Retinal pigment epithelial cell (primary cell): Measurements from ENCODE around the gene P4HTM.

ENCODE experiments used
- DNase-seq: peaks from one replicate; pipeline ENCODE4 v3.0.0-alpha.2; 2010; ENCODE audit warnings: low read depth
- H3K4me3 ChIP-seq: 2 replicates; pipeline ENCODE4 v1.5.1; 2011; ENCODE audit warnings: mild to moderate bottlenecking, low read length, control low read depth, moderate library complexity
- TF ChIP-seq, protein P1 (sequence below): conservative IDR thresholded peaks from 2 replicates; pipeline ENCODE4 v1.5.1; 2011; ENCODE audit warnings: low read depth, low read length, control low read depth, inconsistent platforms

Gene P4HTM

GRCh38 chr3:48952510-48953118 lies 37.4 kb upstream of the P4HTM start:
- TF ChIP-seq, protein P1, sequence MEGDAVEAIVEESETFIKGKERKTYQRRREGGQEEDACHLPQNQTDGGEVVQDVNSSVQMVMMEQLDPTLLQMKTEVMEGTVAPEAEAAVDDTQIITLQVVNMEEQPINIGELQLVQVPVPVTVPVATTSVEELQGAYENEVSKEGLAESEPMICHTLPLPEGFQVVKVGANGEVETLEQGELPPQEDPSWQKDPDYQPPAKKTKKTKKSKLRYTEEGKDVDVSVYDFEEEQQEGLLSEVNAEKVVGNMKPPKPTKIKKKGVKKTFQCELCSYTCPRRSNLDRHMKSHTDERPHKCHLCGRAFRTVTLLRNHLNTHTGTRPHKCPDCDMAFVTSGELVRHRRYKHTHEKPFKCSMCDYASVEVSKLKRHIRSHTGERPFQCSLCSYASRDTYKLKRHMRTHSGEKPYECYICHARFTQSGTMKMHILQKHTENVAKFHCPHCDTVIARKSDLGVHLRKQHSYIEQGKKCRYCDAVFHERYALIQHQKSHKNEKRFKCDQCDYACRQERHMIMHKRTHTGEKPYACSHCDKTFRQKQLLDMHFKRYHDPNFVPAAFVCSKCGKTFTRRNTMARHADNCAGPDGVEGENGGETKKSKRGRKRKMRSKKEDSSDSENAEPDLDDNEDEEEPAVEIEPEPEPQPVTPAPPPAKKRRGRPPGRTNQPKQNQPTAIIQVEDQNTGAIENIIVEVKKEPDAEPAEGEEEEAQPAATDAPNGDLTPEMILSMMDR, result peak; percentile 59
- DNase-seq, result no peak
- no peak overlapping the region for H3K4me3 ChIP-seq

DNA sequence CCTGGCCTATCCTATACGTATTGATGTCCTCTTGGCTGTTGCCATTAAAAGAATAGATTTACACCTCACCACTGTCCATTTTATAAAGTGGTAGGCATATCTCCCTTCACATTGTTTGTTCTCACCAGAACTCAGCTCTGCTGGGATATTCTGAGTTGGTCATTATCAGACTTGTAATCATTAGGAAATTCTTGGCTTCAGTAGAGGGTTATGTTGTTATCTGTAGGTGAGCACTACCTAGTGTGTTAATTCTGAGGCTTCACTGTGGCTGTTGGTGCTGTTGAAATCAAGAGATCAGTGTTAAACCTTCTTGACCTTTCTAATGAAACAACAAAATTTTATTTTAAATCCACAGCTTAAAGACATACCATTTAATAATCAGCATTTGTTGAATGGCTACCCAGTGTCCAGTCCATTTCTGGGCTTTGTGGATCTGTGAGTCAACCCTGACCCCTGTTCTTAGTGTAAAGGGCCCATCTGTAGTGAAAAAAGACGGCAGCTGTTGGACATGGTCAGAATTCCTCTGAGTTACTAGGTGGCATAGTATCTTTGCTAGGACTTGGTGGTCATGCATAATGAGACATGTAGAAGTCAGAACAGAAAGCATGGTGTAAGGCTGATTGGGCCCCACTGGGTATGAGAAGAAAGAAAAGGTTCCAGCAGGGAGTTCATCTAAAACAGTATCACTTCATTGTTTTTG lies 32.9 kb upstream of the P4HTM start:
- no peak overlapping the region for H3K4me3 ChIP-seq
- DNase-seq, result no peak
- TF ChIP-seq, protein P1, result no peak

DNA sequence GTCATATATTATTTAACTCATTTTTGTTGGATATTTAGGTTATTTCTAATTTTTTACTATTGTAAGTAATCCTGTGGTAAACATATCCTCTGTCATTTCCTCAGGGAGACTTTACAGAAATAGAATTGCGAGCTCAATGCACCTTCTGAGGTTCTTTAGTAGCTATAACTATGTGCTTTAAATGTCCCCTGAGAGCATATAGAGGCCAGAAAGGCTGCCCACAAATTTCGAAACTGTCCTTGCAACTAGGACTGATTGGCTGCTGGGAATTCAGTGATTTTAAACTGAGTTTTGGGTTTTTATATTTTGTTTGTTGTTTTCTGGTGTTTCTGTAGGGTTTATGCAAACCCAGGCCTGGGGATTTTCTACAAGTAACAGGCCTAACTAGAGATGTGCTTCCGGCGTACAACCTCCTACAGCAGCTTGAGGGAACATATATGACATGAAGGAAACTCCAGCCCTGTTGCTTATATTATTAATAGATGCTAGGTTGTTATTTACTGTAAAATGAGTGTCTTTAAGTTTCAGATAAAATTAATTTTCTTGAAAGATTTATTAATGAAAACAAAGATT lies 29.1 kb upstream of the P4HTM start:
- H3K4me3 ChIP-seq, result no peak overlapping the region
- DNase-seq, result no peak
- TF ChIP-seq, protein P1, result no peak

- H3K4me3 ChIP-seq, result no peak overlapping the region
- DNase-seq, result no peak
- TF ChIP-seq, protein P1, result no peak
Observed at GRCh38 chr3:48962340-48962739, 27.7 kb upstream of the P4HTM start.

DNA sequence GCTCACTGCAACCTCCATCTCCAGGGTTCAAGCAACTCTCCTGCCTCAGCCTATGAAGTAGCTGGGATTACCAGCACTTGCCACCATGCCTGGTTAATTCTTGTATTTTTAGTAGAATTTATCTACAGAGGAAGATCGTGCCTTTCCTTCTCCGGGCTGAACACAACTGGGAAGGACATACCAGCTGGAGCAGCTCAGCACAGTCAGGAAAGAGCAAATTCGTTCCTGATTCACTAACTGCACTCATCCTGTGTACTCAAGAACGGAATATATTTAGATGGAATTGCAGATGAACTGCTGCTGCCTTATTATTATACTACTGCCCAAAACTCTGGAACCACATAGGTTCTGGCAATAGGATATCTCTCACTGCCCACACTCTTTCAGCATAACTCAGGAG lies 27.1 kb upstream of the P4HTM start:
- TF ChIP-seq, protein P1, result no peak
- no peak overlapping the region for H3K4me3 ChIP-seq
- no peak for DNase-seq

GRCh38 chr3:48963591-48963990 lies 26.4 kb upstream of the P4HTM start:
- DNase-seq, result no peak
- H3K4me3 ChIP-seq, result no peak overlapping the region
- TF ChIP-seq, protein P1, result no peak

GRCh38 chr3:48966367-48966766 lies 23.7 kb upstream of the P4HTM start:
- DNase-seq, result no peak
- TF ChIP-seq, protein P1, result no peak
- no peak overlapping the region for H3K4me3 ChIP-seq
